ENCODE results near the gene EHD4. TPM values are rescaled to one million over a fixed set of nuclear protein-coding genes. Genes with fewer than 3 reads are reported as not detected.

The EHD4 gene
- total RNA-seq, 1 donor from 2014 or later: 42.2 TPM

- intact Hi-C loops (cut with DNase I): no loop called here
- no peak for DNase-seq (ENCODE audit: low spot score)
Measured at GRCh38 chr15:41856716-41857115, 115.6 kb downstream of the EHD4 start.

GRCh38 chr15:41856262-41856661, 116.1 kb downstream of the EHD4 start:
- DNase-seq (ENCODE audit: low spot score): no peak
- intact Hi-C loops (cut with DNase I): no loop called here

- intact Hi-C loops (cut with DNase I): no loop called here
- DNase-seq (ENCODE audit: low spot score): no peak
Measured at GRCh38 chr15:41855261-41855961, 116.9 kb downstream of the EHD4 start.

- intact Hi-C loops (cut with DNase I): no loop called here
- DNase-seq (ENCODE audit: low spot score): no peak
Measured at GRCh38 chr15:41854443-41854842, 117.9 kb downstream of the EHD4 start.

GRCh38 chr15:41853831-41854230, 118.5 kb downstream of the EHD4 start:
- DNase-seq (ENCODE audit: low spot score): no peak
- intact Hi-C loops (cut with DNase I): no loop called here

- intact Hi-C loops (cut with DNase I): no loop called here
- DNase-seq (ENCODE audit: low spot score): no peak
Measured at GRCh38 chr15:41852736-41853590, 119.4 kb downstream of the EHD4 start.

GRCh38 chr15:41851755-41852370, 120.5 kb downstream of the EHD4 start:
- intact Hi-C loops (cut with DNase I): no loop called here
- DNase-seq (ENCODE audit: low spot score): no peak

- intact Hi-C loops (cut with DNase I): no loop called here
- DNase-seq (ENCODE audit: low spot score): no peak
Measured at GRCh38 chr15:41851167-41851523, 121.2 kb downstream of the EHD4 start.

GRCh38 chr15:41850482-41851166, 121.7 kb downstream of the EHD4 start:
- DNase-seq (ENCODE audit: low spot score): no peak
- intact Hi-C loops (cut with DNase I): no loop called here

- no peak for DNase-seq (ENCODE audit: low spot score)
- intact Hi-C loops (cut with DNase I): no loop called here
Measured at GRCh38 chr15:41849861-41850260, 122.5 kb downstream of the EHD4 start.

GRCh38 chr15:41849204-41849603, 123.2 kb downstream of the EHD4 start:
- intact Hi-C loops (cut with DNase I): no loop called here
- DNase-seq (ENCODE audit: low spot score): no peak

- intact Hi-C loops (cut with DNase I): no loop called here
- DNase-seq (ENCODE audit: low spot score): no peak
Measured at GRCh38 chr15:41848631-41849030, 123.7 kb downstream of the EHD4 start.

GRCh38 chr15:41847981-41848380, 124.4 kb downstream of the EHD4 start:
- DNase-seq (ENCODE audit: low spot score): no peak
- intact Hi-C loops (cut with DNase I): no loop called here

- DNase-seq (ENCODE audit: low spot score): no peak
- intact Hi-C loops (cut with DNase I): no loop called here
Measured at GRCh38 chr15:41847206-41847605, 125.2 kb downstream of the EHD4 start.

Small RNA genes lying within 50 kb of the gene (microRNA-seq; reads per million reads assigned to microRNA genes)
- gene MIR4310: not detected

Other genes with a start within 250 kb of the EHD4 start
- gene MAPKBP1, start 198.1 kb downstream of the EHD4 start, total RNA-seq: 15.6 TPM
- 16.3 TPM for gene JMJD7, start 144.5 kb downstream of the EHD4 start, total RNA-seq
- 3.4 TPM for gene PLA2G4B, start 133.7 kb downstream of the EHD4 start, total RNA-seq
- 2.4 TPM for gene SPTBN5, start 78.5 kb downstream of the EHD4 start, total RNA-seq
- 0.08 TPM for gene PLA2G4E, start 48.5 kb upstream of the EHD4 start, total RNA-seq
- not detected for gene PLA2G4D, start 122.0 kb upstream of the EHD4 start, total RNA-seq
- gene PLA2G4F, start 184.1 kb upstream of the EHD4 start, total RNA-seq: 0.48 TPM
- gene VPS39, start 235.7 kb upstream of the EHD4 start, total RNA-seq: 49.3 TPM

All from cardiac septum (tissue), 1 donor.